Lower lobe of right lung (tissue), 2 donors: ENCODE results near the gene MACROD2. TPM values are rescaled to one million over a fixed set of nuclear protein-coding genes. Genes with fewer than 3 reads are reported as not detected.

ENCODE experiments used
- ATAC-seq, 2 donors: fragments of 200-7000 bp; cut with Tn5 transposase; one replicate each; pipeline ENCODE4 v1.9.1; 2020 to 2022; ENCODE audit warnings: mild to moderate bottlenecking in 2 of 2, moderate library complexity in 2 of 2
- DNase-seq: peaks from one replicate; pipeline ENCODE4 v3.0.0-alpha.2; 2020
- H3K27ac ChIP-seq: fragments of 200-600 bp; one replicate; pipeline ENCODE4 v1.8.0; 2022
- H3K27me3 ChIP-seq: fragments of 200-600 bp; one replicate; pipeline ENCODE4 v1.8.0; 2022; ENCODE audit warnings: low read depth
- H3K36me3 ChIP-seq: fragments of 200-600 bp; one replicate; pipeline ENCODE4 v1.8.0; 2022; ENCODE audit warnings: mild to moderate bottlenecking
- H3K4me1 ChIP-seq: fragments of 200-600 bp; one replicate; pipeline ENCODE4 v1.8.0; 2022
- H3K4me3 ChIP-seq: fragments of 200-600 bp; one replicate; pipeline ENCODE4 v1.8.0; 2022; ENCODE audit warnings: mild to moderate bottlenecking
- H3K9me3 ChIP-seq: fragments of 200-600 bp; one replicate; pipeline ENCODE4 v1.8.0; 2022
- CTCF ChIP-seq: fragments of 200-600 bp; IDR thresholded peaks from one replicate; pipeline ENCODE4 v1.8.0; 2022; ENCODE audit warnings: antibody characterized with exemption, mild to moderate bottlenecking
- intact Hi-C: fragments of 100-400 bp; cut with DNase I; formaldehyde crosslinking; loops from one replicate; pipeline ENCODE4 v1.11.0; 2022
- total RNA-seq: library from RNA; stranded (reverse); fragmentation: NEBNext Ultra II Directional; extraction: Animal tissue kit (Norgen Biotek cat#: 25700); gene quantifications from one replicate; pipeline ENCODE4 v1.2.1, GENCODE V29; 2021
- donor health status: DM: no; HTN: yes; CAD: no; lungs with severe emphysema.

Gene MACROD2
- total RNA-seq, 1 donor from 2014 or later = 73.0 TPM

- intact Hi-C loops = no loop called here
- H3K4me1 ChIP-seq = no peaks in the 10 kb centered on the region
- H3K27me3 ChIP-seq = no peaks in the 10 kb centered on the region
- no peak overlapping the region for H3K27ac ChIP-seq
- no peak overlapping the region for H3K4me3 ChIP-seq
- DNase-seq (no peak), ATAC-seq (no peak)
- H3K9me3 ChIP-seq = no peaks in the 10 kb centered on the region
- TF ChIP-seq CTCF = no peak
- no peaks in the 10 kb centered on the region for H3K36me3 ChIP-seq
These were observed 1322.4 kb downstream of the MACROD2 start for GRCh38 chr20:15317546-15318232.

GRCh38 chr20:15318682-15319081, 1323.4 kb downstream of the MACROD2 start:
- ATAC-seq (no peak), DNase-seq (no peak)
- Histone ChIP-seq H3K27ac (no peak overlapping the region), H3K9me3 (no peaks in the 10 kb centered on the region), H3K27me3 (no peaks in the 10 kb centered on the region), H3K4me1 (no peaks in the 10 kb centered on the region), H3K4me3 (no peak overlapping the region), H3K36me3 (no peaks in the 10 kb centered on the region)
- TF ChIP-seq CTCF = no peak
- intact Hi-C loops = no loop called here

GRCh38 chr20:15319439-15319838, 1324.1 kb downstream of the MACROD2 start:
- no peak overlapping the region for H3K4me3 ChIP-seq
- ATAC-seq (no peak), DNase-seq (no peak)
- H3K9me3 ChIP-seq = no peaks in the 10 kb centered on the region
- H3K27ac ChIP-seq = no peak overlapping the region
- H3K36me3 ChIP-seq = no peaks in the 10 kb centered on the region
- TF ChIP-seq CTCF = no peak
- intact Hi-C loops = no loop called here
- H3K27me3 ChIP-seq = no peaks in the 10 kb centered on the region
- H3K4me1 ChIP-seq = no peaks in the 10 kb centered on the region

- no peak for ATAC-seq
- no peaks in the 10 kb centered on the region for H3K36me3 ChIP-seq
- H3K27ac ChIP-seq = no peak overlapping the region
- H3K27me3 ChIP-seq = no peaks in the 10 kb centered on the region
- H3K4me3 ChIP-seq = no peak overlapping the region
- H3K4me1 ChIP-seq = no peaks in the 10 kb centered on the region
- no peak for TF ChIP-seq CTCF
- no peaks in the 10 kb centered on the region for H3K9me3 ChIP-seq
- intact Hi-C loops = no loop called here
- no peak for DNase-seq
These were observed 1325.6 kb downstream of the MACROD2 start for GRCh38 chr20:15320941-15321340.

- no peaks in the 10 kb centered on the region for H3K36me3 ChIP-seq
- TF ChIP-seq CTCF = no peak
- intact Hi-C loops = no loop called here
- no peaks in the 10 kb centered on the region for H3K4me1 ChIP-seq
- no peak overlapping the region for H3K4me3 ChIP-seq
- no peaks in the 10 kb centered on the region for H3K27me3 ChIP-seq
- DNase-seq (no peak), ATAC-seq (no peak)
- no peak overlapping the region for H3K27ac ChIP-seq
- no peaks in the 10 kb centered on the region for H3K9me3 ChIP-seq
These were observed 1331.8 kb downstream of the MACROD2 start for GRCh38 chr20:15327123-15327522.
